Esophagus muscularis mucosa (tissue), 3 donors: ENCODE data around the gene ARID4B.

Experiments used
- CTCF ChIP-seq, 3 experiments: fragments of 200-600 bp in 2 of 3; fragments of 450-650 bp in 1 of 3; sonication (generic) in 2 of 3; IDR thresholded peaks; one replicate each; pipeline ENCODE4 v1.5.1; 2017 to 2019; ENCODE audit warnings: antibody characterized with exemption in 3 of 3, mild to moderate bottlenecking in 2 of 3, moderate library complexity in 1 of 3
- POLR2A ChIP-seq: fragments of 450-650 bp; IDR thresholded peaks from one replicate; pipeline ENCODE4 v1.6.1; 2017; ENCODE audit warnings: antibody characterized with exemption, moderate library complexity, mild to moderate bottlenecking, low read depth
- POLR2AphosphoS5 ChIP-seq, 2 donors: sonication (generic); formaldehyde crosslinking; IDR thresholded peaks; one replicate each; pipeline ENCODE4 v1.6.1; 2017; ENCODE audit warnings: antibody characterized with exemption in 2 of 2

GRCh38 chr1:235127203-235127602, 200.8 kb downstream of the ARID4B start:
- TF ChIP-seq CTCF (IDR thresholded peaks at IDR 0.05) (no peak), POLR2AphosphoS5 (IDR thresholded peaks at IDR 0.05) (no peak), POLR2A (no peak)
